ENCODE measurements around the gene KLHDC1.
"Not testable (repeated sequence)": the region's sequence is repeated elsewhere in the genome, so short reads cannot be mapped to it uniquely, and the experiment has no call there.

KLHDC1 gene, protein sequence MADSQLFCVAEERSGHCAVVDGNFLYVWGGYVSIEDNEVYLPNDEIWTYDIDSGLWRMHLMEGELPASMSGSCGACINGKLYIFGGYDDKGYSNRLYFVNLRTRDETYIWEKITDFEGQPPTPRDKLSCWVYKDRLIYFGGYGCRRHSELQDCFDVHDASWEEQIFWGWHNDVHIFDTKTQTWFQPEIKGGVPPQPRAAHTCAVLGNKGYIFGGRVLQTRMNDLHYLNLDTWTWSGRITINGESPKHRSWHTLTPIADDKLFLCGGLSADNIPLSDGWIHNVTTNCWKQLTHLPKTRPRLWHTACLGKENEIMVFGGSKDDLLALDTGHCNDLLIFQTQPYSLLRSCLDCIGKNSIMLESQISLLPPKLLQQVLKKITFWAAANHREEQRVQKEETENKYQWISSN

DNA sequence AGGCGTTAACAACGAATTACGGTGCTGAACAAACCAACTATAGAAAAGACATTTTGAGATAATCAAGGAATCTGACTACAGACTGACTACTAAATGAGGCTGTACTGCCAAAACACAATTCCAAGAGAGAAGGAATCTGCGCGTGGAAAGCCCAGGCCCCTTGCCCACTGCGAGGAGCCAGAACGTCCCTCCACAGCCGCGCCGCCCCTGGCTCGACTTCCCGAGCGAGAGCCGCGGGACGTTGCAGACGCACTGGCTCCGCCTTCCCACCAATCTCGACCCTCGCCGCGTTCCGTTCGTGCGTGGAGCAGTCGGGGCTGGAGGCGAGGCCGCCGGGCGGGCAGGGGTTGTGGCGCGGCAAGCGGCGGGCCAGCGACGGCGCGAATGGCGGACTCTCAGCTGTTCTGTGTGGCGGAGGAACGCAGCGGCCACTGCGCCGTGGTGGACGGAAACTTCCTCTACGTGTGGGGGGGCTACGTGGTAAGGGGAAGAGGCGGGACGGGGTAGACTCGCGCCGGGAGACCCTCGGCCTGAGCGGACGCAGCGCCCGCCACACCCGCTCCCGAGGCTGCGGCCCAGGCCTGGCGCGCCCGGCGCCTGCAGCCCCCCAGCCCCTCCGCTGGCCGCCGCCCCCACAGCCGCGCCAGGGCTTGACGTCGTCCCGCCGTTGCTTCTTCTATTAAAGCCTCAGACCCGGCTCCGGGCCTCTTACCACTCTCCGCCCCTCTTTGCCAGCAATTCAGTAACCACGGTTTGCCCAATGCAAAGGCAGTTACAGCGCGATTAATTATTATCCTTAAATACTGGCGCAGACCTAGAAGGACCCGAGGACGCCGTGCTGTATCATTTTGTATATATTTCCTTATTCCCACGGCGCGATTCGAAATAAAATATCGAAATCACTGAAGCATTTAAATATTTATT is at the start of gene KLHDC1:
TSS of gene KLHDC1 (plus strand) at position 310 of the 924 bp plus-strand sequence. CDS start at position 385, 75 bp downstream.
- peak; percentile 50 to 57 for DNase-seq (ENCODE audit: low read depth in 2 of 2)

DNA sequence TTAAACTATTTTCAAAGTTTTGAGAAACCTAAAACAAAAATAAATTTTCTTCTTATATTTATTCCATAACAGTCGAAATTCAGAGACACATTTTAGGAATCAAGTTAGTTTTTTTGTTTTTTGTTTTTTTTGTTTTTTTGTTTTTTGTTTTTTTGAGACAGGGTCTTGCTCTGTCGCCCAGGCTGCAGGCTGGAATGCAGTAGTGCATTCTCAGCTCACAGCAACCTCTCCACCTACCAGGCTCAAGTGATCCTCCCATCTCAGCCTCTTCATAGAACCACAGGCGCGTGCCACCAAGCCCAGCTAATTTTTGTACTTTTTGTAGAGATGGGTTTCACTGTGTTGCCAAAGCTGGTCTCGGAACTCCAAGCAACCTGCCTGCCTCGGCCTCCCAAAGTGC is 39.4 kb upstream of the KLHDC1 start:
- DNase-seq (ENCODE audit: low read depth in 2 of 2), result no peak

DNA sequence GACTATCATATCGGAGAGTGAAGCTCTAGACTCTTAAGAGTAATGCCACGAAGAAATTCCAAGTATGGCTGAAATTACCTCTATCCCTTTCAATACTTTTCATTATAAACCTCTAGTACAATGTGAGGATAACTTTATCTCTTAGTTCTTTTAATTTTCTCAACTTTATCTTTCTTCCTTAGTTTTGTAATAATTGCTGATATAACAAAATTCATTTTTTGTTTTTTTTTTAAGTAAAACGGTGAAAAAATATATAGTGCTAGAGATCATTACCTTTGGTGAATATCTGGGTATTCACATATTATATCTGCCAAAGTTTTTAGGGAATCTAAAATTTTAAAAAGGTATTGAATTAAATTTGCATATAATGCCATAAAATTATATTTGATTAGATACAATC is 38.4 kb upstream of the KLHDC1 start:
- DNase-seq (ENCODE audit: low read depth in 2 of 2), result no peak

DNA sequence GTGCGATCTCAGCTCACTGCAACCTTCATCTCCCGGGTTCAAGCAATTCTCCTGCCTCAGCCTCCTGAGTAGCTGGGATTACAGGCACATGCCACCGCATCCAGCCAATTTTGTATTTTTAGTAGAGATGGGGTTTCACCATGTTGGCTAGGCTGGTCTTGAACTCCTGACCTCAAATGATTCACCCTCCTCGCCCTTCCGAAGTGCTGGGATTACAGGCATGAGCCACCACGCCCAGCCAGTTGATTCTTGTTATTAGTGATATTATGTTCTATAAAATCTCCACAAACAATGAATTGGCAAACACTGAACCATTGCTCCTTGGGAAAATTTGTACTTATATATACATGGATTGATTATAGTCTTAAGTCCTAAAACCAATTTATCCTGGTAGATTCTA is 35.4 kb upstream of the KLHDC1 start:
- not testable (repeated sequence) for DNase-seq (ENCODE audit: low read depth in 2 of 2)

DNA sequence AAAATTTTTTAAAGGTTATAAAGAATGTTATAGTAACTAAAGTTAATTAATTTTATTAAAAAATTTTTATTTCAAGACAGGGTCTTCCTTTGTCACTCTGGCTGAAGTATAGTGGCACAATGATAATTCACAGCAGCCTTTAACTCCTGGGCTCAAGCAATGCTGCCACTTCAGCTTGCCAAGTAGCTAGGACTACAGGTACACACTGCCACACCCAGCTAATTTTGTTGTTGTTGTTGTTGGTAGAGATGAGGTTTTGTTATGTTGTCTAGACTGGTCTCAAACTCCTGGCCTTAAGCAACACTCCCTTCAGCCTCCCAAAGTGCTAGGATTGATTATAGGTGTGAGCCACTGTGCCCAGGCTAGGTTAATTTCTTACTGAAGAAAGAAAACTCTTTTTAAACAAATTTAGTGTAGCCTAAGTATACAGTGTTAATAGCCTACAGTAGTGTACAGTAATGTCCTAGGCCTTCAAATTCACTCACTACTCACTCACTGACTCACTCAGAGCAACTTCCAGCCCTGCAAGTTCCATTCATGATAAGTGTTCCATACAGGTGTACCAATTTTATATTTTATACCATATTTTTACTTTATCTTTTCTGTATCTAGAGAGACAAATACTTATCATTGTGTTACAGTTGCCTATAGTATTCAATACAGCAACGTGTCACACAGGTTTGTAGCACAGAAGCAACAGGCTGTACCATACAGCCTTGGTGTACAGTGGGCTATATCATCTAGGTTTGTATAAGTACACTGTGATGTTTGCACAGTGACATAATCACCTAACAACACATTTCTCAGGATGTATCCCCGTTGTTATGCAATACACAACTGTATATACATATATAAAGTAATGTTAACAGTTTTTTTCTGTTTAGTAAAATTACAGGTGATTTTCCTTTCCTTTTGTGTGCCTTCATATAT is 33.1 kb upstream of the KLHDC1 start:
- no peak for DNase-seq (ENCODE audit: low read depth in 2 of 2)

DNA sequence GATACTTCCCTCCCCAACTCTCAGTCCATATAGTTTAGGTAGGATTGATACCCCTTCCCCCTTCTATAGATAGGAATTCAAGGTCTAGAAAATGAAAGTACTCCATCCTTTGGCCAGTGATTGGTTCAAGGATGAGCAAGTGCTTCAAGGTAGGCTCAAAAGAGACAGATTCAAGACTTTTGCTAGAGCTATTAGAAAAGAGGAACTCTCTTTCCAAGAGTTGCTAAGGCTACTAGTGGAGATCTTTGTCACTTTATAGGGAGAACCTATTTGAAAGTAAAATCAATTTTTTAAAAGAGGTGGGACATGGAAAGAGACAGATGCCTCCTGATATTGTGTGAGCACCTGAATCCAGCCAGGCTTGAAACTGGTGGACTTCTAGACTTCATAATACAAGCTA is 22.4 kb upstream of the KLHDC1 start:
- no peak for DNase-seq (ENCODE audit: low read depth in 2 of 2)

DNA sequence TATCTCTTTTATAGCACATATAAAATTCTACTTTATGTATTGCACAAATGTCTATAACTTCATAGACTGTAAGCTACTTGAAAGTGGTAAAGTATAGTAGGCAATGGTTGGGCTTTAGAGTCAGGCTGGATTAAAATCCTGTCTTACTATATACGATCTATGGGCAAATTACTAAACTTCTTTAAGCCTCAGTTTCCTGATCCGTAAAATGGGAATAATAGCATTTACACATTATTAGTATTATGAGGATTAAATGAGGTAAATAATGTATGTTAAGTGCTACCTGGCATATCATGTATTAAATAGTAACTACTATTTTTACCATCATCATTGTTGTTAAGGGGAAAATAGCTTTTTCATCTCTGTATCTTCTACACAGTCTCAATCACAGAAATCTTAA is 19.3 kb upstream of the KLHDC1 start:
- no peak for DNase-seq (ENCODE audit: low read depth in 2 of 2)

DNA sequence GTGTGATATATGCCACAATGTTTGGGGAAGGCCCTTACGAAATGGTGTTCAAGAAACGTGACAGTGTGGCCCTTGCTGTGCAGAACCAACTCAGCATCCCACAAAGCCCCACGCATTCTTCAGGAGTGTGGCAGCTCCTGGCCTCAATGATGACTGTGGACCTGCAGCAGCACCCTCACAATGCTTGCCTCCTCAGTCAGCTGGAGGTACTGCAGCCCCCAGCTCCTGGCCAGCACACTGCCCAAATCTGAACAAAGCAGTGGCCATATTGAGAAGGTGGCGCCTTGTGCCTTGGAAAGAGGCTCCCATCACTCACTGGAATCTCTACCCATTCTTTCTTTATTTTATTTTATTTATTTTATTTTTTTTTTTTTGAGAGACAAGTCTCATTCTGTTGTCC is 15.3 kb upstream of the KLHDC1 start:
- DNase-seq (ENCODE audit: low read depth in 2 of 2), result no peak

DNA sequence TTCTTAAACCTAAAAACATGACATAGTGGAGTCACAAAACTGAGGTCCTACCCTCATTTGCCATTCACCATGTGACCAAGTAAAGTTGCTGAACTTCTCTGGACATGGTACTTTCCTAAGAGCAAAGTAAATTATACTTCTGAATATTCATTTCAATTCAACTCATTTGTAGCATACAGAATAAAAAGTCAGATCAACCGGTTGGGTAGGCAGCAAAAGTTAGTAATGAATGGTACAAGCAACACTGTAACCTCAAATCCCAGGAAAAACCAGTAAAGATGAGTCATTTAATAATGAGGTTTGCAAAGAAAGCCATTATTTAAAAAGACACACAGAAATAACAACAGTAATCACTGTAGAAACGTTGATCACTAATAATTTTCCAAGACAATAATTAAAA is 13.6 kb upstream of the KLHDC1 start:
- no peak for DNase-seq (ENCODE audit: low read depth in 2 of 2)

DNA sequence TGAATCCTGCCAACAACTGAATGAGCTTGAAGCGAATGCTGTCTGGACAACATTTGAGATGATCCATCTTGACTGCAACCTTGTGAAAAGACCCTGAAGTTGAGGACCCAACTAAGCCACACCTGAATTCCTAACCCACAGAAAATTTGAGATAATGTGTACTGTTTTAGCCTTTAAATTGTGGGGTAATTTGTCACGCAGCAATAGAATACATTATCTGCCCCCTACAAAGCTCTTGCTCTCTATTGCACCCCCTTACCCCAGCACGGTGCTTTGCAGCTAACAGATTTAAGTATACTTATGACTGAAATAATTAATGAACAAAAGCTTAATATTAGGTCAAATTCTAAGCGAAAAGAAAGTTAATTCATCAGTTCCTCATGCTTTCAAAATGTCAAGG is 6.5 kb upstream of the KLHDC1 start:
- DNase-seq (ENCODE audit: low read depth in 2 of 2), result no peak

DNA sequence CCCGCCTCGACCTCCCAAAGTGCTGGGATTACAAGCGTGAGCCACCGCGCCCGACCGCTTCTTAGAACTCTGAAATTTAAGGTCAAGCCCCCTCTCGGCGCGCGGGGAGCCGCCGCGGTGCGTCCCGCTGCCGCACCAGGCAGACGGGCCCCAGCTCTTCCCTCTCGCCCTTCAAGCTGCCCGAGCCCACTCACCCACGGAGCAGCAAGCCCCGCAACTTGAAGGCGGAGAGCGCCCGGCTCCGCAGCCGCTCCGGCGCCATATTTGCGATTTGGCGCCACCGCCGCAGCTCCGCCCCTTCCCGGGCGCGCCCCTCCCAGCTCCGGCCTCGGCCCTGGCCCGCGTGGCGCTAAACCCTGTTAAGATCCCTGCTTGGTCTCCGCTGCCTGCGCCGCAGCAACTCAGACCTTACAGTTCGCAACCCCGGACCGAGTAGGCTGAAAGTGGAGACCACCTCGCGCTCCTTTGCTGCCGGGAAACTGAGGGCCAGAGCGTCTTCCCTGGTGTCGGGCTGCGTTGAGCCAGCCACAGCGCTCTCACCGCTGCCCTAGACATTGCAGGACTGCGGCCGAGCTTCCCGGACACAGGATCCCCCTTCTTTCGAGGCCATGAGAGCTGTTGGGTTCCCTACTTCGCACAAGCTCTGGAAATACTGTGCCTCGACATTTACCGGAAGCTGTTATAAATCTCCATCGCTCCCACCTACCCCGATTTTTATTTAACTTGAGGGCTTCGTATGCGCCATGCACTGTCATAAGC is 4.8 kb upstream of the KLHDC1 start, which contains the start of gene POLE2:
TSS of gene POLE2 (minus strand) at position 273 of the 759 bp plus-strand sequence. CDS start at position 262, 11 bp downstream.
- peak; percentile 44 to 58 for DNase-seq (ENCODE audit: low read depth in 2 of 2)

DNA sequence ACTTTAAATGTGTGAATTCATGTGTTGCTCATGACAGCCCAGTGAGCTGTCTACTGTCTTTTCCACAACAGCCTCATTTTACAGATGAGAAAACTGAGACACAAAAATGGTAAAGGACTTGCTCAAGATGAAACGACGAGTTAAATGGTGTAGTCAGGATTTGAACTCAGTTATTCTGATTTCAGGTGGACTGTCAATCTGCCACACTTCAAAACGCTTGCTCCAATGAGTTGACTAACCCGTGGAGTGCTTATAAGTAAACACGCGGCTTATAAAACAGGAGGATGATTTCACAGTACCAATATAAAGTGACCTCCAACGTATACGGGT is 4.3 kb upstream of the KLHDC1 start:
- DNase-seq (ENCODE audit: low read depth in 2 of 2), result no peak

DNA sequence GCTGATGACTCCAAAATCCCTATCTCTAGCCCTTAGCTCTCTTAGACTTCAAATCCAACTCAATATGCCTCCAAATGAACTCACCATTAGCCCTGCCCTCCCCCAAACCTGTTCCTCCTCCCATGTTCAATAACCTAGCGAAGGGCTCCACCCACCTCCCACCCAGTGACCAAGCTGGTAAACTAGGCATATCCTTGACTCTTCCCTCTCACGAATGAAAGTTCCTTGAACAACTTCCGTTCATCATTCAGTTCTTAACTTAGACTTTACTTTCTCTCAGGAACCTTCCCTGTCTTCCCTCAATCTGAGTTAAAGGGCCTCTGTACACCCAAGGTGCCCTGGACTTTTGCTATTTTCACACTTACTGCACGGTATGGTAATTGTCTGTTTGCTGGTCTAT is 1.9 kb upstream of the KLHDC1 start:
- DNase-seq (ENCODE audit: low read depth in 2 of 2), result no peak

DNA sequence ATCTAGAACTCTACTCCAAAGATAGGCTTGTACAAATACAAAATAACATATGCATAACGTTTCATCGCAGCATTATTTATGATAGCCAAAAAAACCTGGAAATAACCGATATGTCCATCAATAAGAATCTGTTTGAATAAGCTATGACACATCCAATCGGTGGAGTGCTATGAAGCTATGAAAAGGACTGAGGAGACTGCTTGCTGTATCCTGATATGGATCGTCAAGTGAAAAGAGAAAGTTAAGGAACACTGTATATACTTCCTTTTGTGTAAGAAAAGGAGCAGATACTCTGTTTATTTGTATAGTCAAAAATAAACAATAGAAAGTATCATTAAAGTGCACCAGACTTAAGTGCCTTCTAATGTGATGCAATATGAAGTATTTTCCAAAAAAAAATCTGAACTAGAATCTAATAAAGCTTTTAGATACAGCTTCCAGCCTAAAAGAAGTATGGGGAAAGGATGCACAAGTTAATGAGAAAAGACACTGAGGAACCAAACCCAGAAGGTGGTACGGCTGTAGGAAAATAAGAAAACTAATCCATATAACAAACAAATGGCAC is 645 bp upstream of the KLHDC1 start:
- no peak for DNase-seq (ENCODE audit: low read depth in 2 of 2)

DNA sequence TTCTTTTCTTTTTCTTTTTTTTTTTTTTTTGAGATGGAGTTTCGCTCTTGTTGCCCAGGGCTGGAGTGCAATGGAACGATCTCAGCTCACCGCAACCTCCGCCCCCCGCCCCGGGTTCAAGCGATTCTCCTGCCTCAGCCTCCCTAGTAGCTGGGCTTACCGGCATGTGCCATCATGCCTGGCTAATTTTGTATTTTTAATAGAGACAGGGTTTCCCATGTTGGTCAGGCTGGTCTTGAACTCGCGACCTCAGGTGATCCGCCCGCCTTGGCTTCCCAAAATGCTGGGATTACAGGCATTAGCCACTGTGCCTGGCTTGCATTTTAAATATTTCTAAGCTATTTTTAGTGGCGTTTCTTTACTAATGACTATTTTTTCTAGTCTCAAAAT is 810 bp downstream of the KLHDC1 start:
- DNase-seq (ENCODE audit: low read depth in 2 of 2), result not testable (repeated sequence)

DNA sequence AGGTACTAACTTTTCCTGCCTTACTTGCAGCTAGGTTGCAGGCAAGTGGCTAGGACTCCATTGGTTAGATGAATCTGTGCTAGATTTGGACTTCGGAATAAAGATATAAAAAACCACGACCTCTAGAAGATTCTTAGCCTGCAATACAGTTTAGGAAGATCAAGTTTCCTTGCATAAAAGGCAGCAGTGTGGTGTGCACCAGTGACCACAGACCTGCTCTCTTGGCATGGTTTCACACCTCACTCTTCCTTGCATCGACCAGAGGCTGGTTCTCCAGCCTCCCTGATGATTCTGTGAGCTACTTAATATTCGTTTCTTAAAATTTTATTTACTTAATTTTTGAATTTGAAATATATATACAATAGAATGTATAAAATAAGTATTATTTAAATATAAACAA is 9.8 kb downstream of the KLHDC1 start:
- DNase-seq (ENCODE audit: low read depth in 2 of 2), result no peak

DNA sequence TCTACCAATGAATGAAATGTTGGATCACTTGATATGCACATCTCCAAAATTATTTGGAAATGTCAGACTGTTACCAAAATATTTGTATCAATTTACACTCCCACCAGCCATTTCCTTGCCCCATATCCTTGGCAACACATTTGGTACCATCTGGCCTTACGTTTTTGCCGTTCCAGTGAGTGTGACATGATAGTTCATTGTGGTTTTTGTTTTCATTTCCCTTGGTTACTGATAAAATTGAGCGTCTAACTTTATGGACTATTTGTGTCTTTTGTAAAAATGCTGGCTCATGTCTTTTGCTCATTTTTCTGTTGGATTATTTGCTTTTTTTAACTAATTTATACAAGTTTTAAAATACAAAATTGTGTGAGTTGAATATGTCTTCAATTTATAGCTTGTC is 11.0 kb downstream of the KLHDC1 start:
- DNase-seq (ENCODE audit: low read depth in 2 of 2), result no peak

DNA sequence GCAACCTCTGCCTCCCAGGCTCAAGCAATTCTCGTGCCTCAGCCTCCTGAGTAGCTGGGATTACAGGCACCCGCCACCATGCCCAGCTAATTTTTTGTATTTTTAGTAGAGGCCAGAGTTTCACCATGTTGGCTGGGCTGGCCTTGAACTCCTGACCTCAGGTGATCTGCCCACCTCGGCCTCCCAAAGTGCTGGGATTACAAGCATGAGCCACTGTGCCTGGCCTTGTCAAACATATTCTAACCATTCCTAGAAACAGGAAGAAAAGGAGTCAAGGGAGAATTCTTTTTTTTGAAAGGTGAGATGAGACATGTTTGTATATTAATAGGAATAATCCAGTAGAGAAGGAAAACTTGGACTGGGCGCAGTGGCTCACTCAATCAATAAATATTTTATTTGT is 11.6 kb downstream of the KLHDC1 start:
- DNase-seq (ENCODE audit: low read depth in 2 of 2), result not testable (repeated sequence)

DNA sequence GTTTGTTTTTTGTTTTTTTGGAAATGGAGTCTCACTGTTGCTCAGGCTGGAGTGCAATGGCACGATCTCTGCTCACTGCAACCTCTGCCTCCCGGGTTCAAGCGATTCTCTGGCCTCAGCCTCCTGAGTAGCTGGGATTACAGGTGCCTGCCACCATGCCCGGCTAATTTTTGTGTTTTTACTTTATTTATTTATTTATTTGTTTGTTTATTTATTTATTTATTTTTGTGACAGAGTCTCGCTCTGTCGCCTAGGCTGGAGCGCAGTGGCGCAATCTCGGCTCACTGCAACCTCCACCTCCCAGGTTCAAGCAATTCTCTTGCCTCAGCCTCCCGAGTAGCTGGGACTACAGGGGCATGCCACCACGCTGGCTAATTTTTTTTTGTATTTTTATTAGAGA is 18.1 kb downstream of the KLHDC1 start:
- not testable (repeated sequence) for DNase-seq (ENCODE audit: low read depth in 2 of 2)

DNA sequence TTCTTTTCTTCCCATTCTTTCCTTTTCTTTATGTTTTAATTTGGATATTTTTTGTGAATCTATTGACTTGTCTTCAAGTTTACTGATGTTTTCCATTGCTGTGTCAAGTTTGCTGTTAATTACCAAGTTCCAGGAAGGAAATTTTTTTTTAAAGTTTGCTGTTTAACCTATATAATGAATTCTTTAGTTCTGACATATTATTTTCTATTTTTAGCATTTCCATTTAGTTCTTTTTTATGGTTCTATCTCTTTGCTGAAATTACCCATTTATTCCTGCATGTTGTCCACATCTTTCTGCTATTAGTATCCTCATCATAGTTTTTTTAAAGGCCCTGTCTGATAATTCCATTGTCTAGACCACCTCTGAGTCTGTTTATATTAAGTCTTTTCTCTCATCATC is 27.8 kb downstream of the KLHDC1 start:
- no peak for DNase-seq (ENCODE audit: low read depth in 2 of 2)
